GM19397 (cell line): Measurements from ENCODE around the gene DMTF1.
A peak's percentile ranks its signal among the peaks of the same experiment; 100 is the strongest.

Experiments
- ATAC-seq: cut with Tn5 transposase; IDR thresholded peaks from one replicate; pipeline ENCODE4 v1.9.1; 2021; ENCODE audit warnings: mild to moderate bottlenecking, moderate library complexity; ENCODE audit not compliant: unreplicated experiment

The DMTF1 gene

GRCh38 chr7:87144173-87144657 is 8.0 kb upstream of the DMTF1 start:
- ATAC-seq, result peak; percentile 95

DNA sequence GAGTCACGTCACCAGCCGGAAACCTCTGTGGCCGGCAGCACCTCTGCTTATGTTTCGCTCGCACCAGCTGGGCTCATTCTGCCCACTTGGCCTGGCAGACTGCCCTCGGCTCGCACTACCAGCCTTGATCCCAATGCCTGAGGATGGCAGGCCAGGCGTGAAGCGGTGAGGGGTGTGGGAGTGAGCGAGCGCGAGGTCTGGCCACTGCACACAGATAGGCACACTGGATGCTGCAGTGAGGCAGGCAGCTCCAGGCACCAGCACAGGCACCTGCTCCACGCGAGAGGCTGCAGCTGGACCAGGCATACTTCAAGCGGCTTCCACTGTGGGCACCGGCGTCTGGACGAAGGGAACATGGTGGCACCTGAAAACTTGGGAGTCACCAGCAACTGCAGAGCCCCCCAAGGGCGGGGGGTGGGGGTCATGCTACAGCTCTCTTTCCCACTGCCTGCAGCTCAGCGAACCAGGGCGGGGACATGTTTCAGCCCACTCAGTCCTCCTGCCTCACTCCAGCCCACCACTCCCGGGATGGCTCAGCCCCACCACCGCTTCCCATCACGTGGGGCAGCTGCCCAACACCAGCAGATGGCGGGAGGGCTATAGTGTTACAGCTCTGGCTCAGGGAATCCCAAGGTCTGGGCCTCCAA is 5.4 kb upstream of the DMTF1 start:
- ATAC-seq, result no peak

DNA sequence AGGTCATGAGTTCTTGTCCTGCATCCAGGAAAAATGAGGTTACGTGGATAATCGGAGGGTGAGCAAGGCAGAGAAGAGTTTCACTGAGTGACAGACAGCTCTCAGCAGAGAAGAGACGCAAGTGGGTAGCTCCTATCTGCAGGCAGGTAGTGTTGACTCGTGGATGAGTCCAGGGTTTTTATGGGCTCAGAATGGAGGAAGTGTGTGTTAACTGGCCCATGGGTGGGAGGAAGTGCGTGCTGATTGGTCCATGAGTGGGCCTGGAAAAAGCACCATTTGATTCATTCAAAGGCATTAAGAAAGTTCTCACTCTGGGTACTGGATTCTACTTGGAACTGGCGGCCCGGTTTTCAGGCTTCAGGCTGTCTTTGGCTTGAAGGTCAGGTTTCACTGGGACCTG is 4.8 kb upstream of the DMTF1 start:
- no peak for ATAC-seq

GRCh38 chr7:87148332-87148955 is 3.8 kb upstream of the DMTF1 start:
- ATAC-seq, result no peak

- ATAC-seq, result no peak
These were observed 1.1 kb upstream of the DMTF1 start for GRCh38 chr7:87151002-87151728.

DNA sequence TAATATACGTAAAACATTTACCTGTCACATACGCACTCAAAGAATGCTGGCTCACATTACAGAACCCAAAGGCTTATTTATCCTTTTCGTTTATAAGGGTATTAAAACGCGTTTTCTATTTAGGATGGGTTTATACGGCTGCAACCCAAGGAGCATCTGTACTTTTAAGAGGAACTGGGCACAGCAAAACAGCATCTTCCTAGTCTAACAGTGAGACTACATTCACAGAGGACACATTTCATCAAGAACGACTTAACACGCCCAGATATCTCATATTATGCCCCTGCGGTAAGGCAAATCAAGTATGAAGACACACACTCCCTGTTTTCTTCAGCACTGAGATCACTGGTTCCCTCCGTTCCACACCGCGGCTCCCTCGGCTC is 533 bp upstream of the DMTF1 start:
- ATAC-seq, result no peak

DNA sequence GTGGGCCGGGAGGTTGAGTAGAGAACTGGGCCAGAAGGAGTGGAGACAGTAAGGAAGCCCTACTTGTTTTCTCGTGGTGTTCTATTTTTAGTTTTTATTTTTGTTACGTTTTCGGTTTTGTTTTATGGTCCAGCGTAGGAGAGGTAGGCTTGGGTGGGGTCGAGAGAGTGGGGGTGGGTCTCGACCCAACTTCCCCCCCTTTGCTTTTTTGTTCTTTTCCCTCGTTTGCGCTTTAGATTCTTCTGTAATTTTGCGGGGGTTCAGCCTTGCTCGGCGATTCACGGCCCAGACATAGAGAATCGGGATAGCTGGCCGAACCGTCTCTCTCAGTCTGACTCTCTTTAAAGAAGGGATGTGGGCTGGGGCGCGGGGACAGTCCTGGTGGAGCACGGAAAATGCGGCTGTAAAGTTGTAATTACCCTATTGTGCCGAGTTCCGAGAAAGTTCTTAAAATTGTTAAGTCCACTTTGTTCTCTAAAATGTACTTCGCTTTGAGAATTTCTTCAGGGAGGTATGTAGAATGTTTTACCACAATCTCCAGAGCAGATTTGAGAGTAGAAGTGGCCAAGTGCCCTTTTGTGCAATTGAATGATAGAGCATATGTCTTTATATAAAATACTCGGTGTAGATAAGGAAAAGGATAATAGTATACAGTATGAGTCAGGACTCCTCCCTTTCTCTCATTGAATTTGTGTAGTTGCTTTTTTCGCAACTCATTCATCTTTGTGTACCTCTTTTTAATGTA is 816 bp downstream of the DMTF1 start:
- peak; percentile 3 for ATAC-seq

GRCh38 chr7:87154166-87154565 is 1.9 kb downstream of the DMTF1 start:
- no peak for ATAC-seq

- no peak for ATAC-seq
These were observed 2.3 kb downstream of the DMTF1 start for GRCh38 chr7:87154569-87154968.

DNA sequence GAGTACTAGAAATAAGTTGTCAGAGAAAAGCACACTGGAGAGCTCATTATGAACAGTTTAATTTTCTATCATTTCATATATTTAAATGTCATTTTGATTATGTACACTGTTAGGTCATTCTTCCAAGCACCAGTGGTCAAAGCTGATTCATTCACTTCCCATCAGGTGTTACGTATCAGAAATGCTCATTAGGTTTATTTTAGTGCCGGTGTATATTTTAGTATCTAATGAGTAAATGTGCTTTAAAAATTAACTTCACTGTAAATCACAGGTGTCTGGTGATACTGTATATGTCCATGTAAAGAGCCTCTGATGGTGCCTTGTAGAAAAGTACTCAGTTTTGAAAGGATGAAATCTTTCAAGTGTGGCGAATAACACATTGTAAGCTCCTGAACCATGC is 3.5 kb downstream of the DMTF1 start:
- no peak for ATAC-seq

- no peak for ATAC-seq
These were observed 4.5 kb downstream of the DMTF1 start for GRCh38 chr7:87156709-87157108.

- ATAC-seq, result no peak
These were observed 7.3 kb downstream of the DMTF1 start for GRCh38 chr7:87159538-87159937.

DNA sequence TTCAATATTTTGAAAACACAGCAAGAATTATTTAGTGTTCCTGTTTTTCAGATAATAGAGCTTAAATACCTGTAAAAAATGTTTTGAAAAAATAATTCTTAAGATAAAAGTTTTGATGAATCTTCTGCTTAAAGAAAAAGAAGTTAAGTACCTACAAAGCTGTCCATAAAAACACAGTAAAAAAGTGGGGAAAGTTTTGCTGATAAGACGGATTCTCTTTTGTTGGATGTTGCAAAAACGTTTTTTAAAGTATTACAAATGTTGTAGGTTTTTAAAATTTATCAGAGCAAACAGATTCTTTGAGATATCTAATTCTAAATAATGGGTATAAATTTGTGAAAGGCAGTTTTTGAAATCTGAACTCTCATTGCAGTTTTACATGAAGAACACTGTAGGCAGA is 12.2 kb downstream of the DMTF1 start:
- no peak for ATAC-seq

DNA sequence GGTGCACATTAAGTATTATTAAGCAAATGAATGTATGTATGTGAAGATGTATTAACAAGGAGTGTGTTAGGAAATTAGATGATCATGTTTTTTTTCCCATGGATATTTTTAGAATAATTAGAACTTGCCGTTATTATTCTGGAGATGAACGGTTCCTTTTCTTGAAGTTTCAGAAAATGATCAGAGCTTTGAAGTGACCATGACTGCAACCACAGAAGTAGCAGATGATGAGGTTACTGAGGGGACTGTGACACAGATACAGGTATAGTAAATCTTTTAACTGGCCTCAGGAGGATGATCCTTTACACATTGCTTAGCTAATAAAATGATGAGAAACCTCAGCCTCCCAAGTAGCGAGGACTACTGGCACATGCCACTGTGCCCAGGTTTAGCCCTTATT is 18.6 kb downstream of the DMTF1 start:
- no peak for ATAC-seq

DNA sequence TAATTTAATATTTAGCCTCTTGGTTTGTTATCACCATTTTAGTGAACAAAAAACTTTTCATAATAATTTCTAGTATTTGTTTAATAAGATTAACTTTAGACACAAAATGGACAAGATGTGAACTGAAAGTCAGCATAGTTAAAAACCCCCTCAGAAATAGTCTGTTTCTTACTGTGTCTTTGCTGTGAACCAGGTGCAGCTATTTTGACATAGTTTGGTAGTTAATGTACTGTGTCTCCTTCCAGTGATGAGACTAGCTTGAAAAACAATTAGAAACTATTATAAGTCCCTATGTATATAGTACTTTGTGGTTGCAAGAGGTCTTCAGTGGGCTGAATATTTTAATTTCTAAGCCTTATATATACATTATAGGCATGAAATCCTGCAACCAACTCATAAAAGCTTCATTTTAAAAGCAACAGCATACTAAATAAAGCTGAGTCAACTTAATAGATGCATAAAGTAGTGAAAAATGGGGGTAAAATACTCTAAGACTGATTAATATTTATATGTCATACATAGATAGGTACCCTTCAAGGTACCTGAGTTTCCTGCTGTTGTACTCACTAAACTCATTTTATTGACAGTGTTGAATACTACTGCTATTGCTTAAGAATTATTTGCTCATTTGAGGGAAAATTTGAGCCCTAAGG is 19.2 kb downstream of the DMTF1 start:
- ATAC-seq, result no peak

- no peak for ATAC-seq
These were observed 21.2 kb downstream of the DMTF1 start for GRCh38 chr7:87173471-87173870.

DNA sequence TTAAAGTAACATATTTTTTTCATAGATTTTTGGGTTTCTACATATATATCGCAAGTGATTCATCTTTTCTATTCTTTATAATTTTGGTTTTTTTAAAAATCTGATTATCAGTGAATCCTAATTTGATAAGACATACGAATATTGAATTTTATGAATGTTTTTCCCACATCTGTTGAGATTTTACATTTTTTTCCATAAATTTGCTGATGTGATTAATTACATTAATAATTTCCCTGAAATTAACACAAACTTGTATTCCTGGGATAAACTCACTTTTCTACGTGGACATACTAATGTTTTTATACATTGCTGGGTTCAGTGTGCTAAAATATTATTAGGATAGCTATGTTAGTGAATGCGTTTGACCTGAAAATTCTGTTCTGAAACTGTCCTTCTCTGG is 26.1 kb downstream of the DMTF1 start:
- no peak for ATAC-seq

GRCh38 chr7:87179180-87179579 is 26.9 kb downstream of the DMTF1 start:
- no peak for ATAC-seq

DNA sequence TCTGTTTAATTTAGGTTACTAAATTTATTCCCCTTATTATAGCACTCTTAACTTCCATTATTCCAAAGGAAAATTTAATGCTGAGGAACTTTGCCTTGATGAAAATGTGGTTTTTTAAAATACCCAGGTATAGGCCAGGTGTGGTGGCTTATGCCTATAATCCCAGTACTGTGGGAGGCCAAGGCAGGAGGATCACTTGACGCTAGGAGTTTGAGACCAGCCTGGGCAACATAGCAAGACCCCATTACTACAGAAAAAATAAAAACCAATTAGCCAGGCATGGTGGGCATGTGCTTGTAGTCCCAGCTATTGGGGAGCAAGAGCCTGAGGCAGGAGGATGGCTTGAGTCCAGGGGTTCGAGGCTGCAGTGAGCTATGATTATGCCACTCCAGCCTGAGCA is 34.9 kb downstream of the DMTF1 start:
- ATAC-seq, result no peak

DNA sequence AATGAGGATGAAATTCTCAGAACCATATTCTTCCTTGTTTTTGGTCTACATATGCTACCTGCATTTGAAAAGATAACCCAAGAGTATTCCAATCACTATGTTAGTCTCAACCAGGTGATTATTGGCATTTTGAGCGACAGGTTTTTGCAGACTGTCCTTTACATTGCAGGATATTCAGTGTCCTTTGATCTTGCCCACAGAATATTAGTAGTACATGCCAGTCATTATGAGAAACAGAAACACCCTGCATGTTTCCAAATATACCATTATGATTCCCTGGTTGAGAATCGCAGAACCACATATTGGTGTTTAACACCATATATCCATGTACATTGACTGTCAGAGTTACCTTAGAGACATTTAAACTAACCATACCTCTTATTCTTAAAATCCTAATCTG is 36.7 kb downstream of the DMTF1 start:
- no peak for ATAC-seq

DNA sequence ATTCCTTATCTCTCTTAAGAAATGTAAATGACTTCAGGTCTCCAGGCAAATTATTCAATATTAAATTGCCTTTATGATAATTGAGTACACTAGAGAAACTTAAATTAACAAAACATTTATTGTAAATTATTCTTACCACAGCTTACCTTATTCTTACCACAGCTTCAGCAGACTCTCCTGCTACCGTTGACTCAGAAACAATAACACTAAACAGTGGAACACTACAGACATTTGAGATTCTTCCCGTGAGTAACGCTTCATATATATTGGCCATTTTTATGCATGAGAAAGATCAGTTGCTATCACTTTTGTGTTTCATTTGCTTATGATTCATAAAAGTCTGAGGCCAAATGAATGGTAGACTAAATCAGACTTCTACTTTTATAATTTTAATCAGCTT is 38.5 kb downstream of the DMTF1 start:
- ATAC-seq, result no peak
